ELR (cell line): ENCODE measurements around the gene EEFSEC.

Experiments
- DNase-seq: peaks from one replicate; pipeline ENCODE4 v3.0.0-alpha.2; 2015; ENCODE audit warnings: low read depth

EEFSEC gene

DNA sequence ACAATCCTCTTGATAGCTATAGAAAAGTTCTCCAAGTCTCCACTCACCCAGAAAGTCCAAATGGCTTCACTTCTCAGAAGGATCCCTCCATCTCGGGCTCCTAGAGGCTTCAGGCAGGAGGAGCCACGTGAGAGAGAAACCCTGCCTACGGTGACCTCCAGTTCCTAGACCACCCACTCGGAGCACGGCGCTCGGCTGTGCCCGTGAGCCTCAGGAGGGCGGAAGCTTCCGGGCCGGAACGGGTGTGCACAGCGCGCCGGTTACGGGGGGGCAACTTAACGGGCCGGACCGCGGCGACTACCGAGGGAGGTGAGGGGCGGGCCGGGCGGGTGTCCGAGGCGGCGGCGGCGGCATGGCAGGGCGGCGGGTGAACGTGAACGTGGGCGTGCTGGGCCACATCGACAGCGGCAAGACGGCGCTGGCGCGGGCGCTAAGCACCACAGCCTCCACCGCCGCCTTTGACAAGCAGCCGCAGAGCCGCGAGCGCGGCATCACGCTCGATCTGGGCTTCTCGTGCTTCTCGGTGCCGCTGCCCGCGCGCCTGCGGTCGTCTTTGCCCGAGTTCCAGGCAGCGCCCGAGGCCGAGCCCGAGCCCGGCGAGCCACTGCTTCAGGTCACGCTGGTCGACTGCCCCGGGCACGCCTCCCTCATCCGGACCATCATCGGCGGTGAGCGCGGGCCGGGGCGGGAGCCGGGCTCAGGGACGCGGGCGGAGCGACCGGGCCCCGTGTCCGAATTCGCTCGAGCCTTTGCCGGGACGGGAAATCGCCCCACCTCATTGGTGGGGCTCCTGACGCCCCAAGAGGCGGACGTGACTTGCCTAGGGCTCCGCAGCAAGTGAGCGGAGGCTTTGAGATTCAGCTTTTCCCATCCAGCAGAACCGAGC lies at the start of gene EEFSEC:
Gene EEFSEC, plus strand, starts transcription at position 326 of the 886 bp plus-strand sequence. Its CDS starts 27 bp downstream, at position 353.
- DNase-seq: peak; percentile 86

DNA sequence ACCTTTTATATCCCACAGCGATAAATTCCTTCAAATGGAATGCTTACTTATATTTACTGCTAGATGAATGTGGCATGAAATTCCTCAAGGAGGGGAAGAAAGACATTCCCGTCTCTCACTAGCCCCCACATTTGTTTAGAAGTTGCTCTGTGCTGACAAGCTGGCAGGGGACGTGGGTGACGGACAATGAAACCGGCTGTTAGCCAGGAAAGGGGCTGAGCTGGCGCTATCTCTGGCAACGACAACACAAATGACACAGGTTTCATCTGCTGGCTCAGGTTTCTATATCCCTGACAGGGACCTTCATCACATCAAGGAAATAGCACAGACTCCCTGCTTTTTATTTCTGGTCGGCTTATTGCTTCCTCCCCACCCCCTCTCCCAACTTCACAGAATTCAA lies 45.4 kb upstream of the EEFSEC start:
- no peak for DNase-seq

DNA sequence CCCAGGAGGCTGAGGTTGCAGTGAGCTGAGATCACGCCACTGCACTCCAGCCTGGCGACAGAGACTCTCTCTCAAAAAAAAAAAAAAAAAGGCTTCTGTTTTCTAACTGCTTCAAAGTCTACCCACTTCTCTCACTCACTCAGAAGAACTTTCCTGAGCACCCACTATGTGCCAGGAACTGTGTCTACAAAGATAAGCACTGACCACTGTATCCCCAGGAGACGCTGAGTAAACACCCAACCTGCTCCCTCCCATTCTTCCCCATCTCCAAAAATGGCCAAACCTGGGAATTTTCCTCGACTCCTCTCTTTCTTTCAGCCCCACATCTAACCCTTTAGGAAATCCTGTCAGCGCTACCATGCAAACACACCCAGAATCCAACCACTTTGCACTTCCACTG lies 42.1 kb upstream of the EEFSEC start:
- no peak for DNase-seq

GRCh38 chr3:128112357-128112968 lies 40.8 kb upstream of the EEFSEC start:
- peak; percentile 98 for DNase-seq

GRCh38 chr3:128113817-128114794 lies 39.2 kb upstream of the EEFSEC start:
- no peak for DNase-seq

DNA sequence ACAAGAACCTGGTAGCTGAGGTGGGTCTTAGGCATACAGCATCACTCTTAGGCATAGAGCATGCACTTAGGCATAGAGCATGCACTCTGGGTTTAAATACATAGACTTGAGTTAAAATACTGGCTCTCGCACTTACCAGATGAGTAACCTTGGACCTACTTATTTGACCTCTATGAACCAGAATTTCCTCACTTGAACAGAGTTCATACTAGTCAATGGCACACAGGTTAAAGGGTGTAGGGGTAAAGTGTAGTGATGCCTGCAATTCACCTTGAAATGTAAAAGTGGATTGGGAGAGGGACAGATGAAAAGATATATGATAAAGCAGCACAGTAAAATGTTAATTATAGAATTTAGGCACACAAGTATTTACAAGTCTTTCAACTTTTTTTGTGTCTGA lies 31.3 kb upstream of the EEFSEC start:
- DNase-seq: no peak

- no peak for DNase-seq
These were observed 30.1 kb upstream of the EEFSEC start for GRCh38 chr3:128123156-128123537.

- DNase-seq: peak; percentile 99
These were observed 29.5 kb upstream of the EEFSEC start, which contains the start of gene RUVBL1 for GRCh38 chr3:128123538-128124368. TSS of gene RUVBL1 (minus strand) at chr3:128123812. CDS start at chr3:128123724, 88 bp downstream.

DNA sequence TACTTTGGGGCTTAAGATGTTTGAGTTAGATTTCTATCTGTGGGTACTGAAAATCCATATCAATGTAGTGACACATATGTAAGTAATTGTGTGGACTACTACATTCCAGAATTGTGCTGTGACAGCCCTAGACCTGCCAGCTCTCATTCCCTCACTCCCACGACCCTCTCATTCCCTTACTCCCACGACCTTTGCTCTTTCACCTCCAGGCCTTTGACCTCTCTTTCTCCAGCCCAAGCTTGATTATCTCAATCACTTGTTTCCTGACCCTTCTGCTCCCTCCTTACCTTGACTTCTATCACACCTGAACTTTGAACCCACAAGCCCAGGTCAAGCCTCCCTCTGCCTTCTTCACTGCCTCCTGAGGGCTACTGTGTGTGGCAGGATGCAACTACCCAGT lies 26.0 kb upstream of the EEFSEC start:
- DNase-seq: no peak

GRCh38 chr3:128128251-128128650 lies 25.0 kb upstream of the EEFSEC start:
- DNase-seq: no peak

DNA sequence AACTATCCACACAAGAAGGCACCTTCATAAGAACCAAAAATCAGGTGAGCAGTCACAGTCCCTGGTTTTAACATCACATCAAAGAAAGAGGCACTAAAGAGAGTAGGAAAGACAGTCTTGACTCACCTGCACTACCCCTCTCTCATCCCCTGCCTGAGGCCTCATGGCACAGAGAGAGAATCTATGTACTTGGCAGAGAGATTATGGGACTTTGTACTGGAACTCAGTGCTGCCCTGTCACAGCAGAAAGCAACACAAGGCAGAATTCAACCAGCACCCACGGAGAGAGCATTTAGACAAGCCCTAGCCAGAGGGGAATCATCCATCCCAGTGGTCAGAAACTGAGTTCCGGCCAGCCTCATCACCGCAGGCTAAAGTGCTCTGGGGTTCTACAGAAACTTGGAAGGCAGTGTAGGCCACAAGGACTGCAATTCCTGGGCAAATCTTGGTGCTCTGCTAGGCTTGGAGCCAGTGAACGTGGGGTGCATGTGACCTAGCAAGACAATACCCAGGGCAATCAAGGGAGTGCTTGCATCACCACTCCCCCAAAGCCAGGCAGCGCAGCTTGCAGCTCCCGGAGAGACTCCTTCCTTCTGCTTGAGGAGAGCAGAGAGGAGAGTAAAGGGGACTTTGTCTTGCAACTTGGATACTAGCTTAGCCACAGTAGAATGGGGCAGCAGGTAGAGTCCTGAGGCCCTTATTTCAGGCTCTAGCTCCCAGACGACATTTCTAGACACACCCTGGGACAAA lies 21.2 kb upstream of the EEFSEC start:
- no peak for DNase-seq

GRCh38 chr3:128133273-128133883 lies 19.9 kb upstream of the EEFSEC start:
- DNase-seq: peak; percentile 72

DNA sequence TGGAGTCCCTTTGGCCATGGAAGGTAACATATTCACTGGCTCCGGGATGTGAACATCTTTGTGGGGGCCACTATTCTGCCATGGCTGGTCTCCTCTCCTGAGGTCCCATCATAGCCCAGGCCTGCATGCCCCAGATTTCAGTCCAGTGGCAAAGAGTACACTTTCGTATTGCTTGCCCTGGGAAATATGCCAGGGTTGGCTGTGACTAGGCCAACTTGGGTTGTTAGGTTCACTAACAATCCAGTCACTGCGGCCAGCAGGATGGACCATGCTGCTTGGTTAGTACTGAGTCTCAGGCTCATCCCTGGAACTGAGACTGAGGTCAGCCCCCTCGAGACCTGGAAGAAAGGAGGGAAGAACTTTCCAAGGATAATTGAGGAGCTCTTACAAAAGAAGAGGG lies 9.8 kb upstream of the EEFSEC start:
- no peak for DNase-seq

- DNase-seq: no peak
These were observed 8.6 kb upstream of the EEFSEC start for GRCh38 chr3:128144512-128145187.

DNA sequence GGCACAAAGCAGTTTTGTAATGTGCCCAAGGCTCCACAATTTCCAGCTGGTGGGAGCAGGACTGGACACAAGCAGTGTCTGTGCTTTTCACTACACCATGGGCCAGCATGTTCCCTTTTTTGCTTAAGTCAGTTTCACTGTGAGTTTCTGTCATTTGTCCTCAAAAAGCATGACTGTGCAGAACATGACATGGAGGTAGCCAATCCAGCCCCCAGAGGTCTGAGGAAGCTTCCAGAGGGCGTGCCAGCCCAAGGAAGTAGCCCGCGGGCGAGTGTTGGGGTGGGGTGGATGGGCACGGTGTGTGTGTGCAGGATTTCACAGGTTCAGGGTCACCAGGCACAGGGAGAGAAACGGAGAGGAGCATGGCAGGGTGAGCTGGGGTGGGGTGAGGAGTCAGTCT lies 8.0 kb upstream of the EEFSEC start:
- DNase-seq: no peak

DNA sequence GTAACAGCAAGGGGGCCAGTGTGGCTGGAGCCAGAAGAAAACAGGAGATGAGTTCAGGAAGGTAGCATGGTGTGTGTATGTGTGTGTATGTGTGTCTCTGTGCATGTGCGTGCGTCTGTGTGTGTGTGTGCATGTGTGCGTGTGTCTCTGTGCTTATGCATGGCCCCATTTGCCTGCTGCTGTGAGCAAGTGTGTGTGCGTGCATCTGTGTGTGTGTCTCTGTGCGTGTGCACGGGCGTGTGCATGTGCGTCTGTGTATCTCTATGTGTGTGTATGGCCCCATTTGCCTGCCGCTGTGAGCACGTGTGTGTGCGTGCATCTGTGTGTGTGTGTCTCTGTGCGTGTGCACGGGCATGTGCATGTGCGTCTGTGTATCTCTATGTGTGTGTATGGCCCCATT lies 7.1 kb upstream of the EEFSEC start:
- no peak for DNase-seq

DNA sequence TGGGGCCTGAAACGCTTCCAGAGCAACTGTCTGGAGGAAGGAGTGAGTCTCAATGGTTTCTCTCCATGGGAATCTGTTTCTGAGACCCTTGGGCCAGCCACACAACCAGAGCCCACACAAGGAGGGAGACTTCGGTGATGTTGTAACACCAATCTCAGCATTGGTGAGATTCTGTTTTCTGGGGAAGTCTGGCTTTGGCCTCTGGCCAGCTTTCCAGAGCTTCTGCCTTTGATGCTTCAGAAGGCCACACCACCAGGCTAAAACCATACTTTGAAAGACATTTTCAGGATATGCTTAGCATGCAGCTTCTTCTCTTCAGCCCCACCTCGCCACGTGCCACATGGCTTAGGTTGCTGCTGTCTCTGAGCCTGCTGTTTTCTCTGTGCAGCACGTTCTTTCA lies 3.6 kb upstream of the EEFSEC start:
- DNase-seq: no peak

- DNase-seq: no peak
These were observed 1.5 kb upstream of the EEFSEC start for GRCh38 chr3:128151758-128152274.

DNA sequence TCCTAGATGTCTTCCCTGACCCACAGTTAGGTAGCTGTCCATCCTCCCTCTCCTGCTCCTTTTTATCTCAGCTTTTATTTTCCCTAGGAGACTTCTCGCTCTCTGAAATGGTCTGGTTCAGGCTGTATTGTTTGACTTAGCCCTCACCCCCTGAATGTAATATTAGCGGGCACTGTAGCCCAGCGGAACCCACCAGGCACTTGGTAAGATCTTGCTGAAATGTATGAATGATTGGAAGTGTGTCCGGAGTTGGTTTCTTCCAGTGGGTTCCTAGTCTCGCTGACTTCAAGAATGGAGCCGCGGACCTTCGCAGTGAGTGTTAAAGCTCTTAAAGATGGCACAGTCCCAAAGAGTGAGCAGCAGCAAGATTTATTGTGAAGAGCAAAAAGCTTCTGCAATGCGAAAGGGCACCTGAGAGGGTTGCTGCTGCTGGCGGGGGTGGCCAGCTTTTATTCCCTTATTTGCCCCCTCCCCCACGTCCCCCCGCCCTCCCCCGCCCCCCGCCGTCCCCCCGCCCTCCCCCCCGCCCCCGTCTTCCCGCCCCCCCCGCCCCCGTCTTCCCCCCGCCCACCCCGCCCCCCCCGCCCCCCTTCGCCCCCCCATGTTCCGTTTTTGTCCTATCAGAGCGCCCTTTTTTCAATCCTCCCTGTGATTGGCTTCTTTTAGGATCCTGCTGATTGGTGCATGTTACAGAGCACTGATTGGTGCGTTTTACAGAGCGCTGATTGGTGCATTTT lies 694 bp upstream of the EEFSEC start:
- DNase-seq: peak; percentile 77
